SH-SY5Y (cell line): ENCODE data around the gene SPOCK2.

Experiments used
- GATA2 ChIP-seq: IDR thresholded peaks from 2 replicates; pipeline ENCODE4 v1.6.1; 2011; ENCODE audit warnings: mild to moderate bottlenecking, low read depth, low read length
- GATA3 ChIP-seq: IDR thresholded peaks from 2 replicates; pipeline ENCODE4 v1.6.1; 2011; ENCODE audit warnings: low read depth, mild to moderate bottlenecking, low read length, moderate library complexity

DNA sequence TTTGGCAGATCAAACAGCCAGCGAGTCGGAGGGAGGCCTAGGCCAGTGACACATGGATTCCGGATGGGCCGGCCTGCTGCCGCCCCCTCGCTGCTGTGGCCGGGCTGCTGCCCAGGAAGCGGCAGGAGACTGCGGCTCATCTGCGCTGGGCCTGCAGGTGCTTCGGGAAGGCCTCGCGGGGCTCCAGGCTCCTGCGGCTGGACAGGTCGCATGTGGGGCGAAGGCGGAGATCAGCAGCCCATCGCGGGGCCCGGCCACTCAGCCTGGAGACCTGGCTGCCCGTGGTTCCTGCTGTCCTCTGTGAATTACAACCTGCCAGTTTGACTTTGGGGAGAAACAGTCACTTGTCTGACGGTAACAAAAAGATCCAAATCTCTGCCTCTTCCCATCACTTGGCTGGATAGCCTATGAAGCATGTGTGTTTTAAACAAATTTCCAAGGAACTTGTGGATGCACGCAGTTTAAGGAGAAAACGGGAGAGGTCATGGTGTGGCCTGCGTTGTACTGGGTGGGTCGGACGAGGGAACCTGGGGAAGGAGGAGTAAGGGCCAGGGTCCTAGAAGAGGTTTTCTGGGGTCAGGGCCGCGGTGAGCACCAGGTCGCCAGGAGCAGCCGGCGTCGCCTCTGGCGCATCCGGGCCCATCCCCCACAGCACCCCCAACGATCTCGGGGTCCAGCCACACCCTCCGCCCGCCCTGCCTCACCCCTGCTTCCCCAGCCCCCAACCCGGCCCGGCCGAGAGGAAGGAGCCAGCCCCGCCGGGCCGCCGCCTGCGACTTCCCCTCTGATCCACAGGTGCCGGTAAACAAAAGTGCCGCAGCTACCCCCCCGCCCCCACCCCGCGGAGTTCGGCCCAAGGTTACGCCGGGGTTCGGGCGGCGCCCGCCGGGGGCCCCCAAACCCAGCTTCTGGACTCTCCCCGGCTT lies 1.6 kb downstream of the SPOCK2 start:
- no peak for TF ChIP-seq GATA2
- no peak for TF ChIP-seq GATA3
